HCT116 (cell line): ENCODE data around the gene TMEM132C. TPM values are rescaled to one million over a fixed set of nuclear protein-coding genes. Genes with fewer than 3 reads are reported as not detected.

Experiments used
- ATAC-seq: fragments of 200-7000 bp; cut with Tn5 transposase; 2 replicates; pipeline ENCODE4 v1.9.1; 2020; ENCODE audit warnings: mild to moderate bottlenecking, moderate library complexity
- BruUV-seq: library from RNA; stranded (reverse); fragments of 400-500 nt; replicated peaks from 2 replicates; lab custom pipeline; 2021; lab: Mats Ljungman, UMichigan
- CTCF ChIA-PET: fragments of 300-600 bp; sonication (Branson Sonifier 250); formaldehyde crosslinking; loops from one replicate; lab custom pipeline; 2021; ENCODE audit warnings: antibody characterized with exemption; lab: Charles Lee
- POLR2A ChIA-PET: fragments of 300-600, 350-600 bp; sonication (Branson Sonifier 250); formaldehyde crosslinking; loops from one replicate; lab custom pipeline; 2021; ENCODE audit warnings: antibody characterized with exemption; lab: Charles Lee
- RAD21 ChIA-PET, 2 experiments: fragments of 300-600 bp; sonication (Branson Sonifier 250); formaldehyde crosslinking; loops; one replicate each; lab custom pipeline; 2023; ENCODE audit warnings: low total read pairs in 2 of 2; ENCODE audit not compliant: uncharacterized antibody in 2 of 2, unreplicated experiment in 2 of 2, low non-redundant PET in 1 of 2; lab: Charles Lee
- DNase-seq: peaks from one replicate; pipeline ENCODE4 v3.0.0-alpha.2; 2010; ENCODE audit warnings: low read depth, low spot score
- H2AFZ ChIP-seq: fragments of 200-600 bp; shearing (Covaris generic), sonication (generic); 2 replicates; pipeline ENCODE4 v1.6.1; 2017; ENCODE audit warnings: low read depth, mixed run types, mixed read lengths, antibody characterized with exemption, low read length; ENCODE audit not compliant: poor library complexity, severe bottlenecking
- H3K27ac ChIP-seq: 2 replicates; pipeline ENCODE4 v1.5.1; 2012; ENCODE audit warnings: low read depth, low read length
- H3K27me3 ChIP-seq: fragments of 200-600 bp; sonication (generic); 2 replicates; pipeline ENCODE4 v1.6.1; 2016; ENCODE audit warnings: mixed run types, low read length, mixed read lengths; ENCODE audit not compliant: insufficient read depth
- H3K36me3 ChIP-seq, 2 experiments: fragments of 200-500 bp in 1 of 2; fragments of 200-600 bp in 1 of 2; sonication (Bioruptor generic) in 1 of 2; sonication (generic) in 1 of 2; 2 replicates each; pipeline versions ENCODE4 v1.5.1 to v1.6.1; 2014 to 2016; ENCODE audit warnings: low read length in 2 of 2, inconsistent platforms in 1 of 2, mixed read lengths in 1 of 2, mixed run types in 1 of 2; ENCODE audit not compliant: insufficient read depth in 2 of 2, control insufficient read depth in 1 of 2
- H3K4me1 ChIP-seq, 2 experiments: fragments of 200-600 bp in 1 of 2; sonication (generic) in 1 of 2; 2 replicates each; pipeline versions ENCODE4 v1.5.1 to v1.6.1; 2012 to 2017; ENCODE audit warnings: low read length in 2 of 2, inconsistent platforms in 1 of 2, mild to moderate bottlenecking in 1 of 2, mixed read lengths in 1 of 2, mixed run types in 1 of 2, moderate library complexity in 1 of 2; ENCODE audit not compliant: insufficient read depth in 2 of 2, control insufficient read depth in 1 of 2
- H3K4me2 ChIP-seq: fragments of 200-600 bp; sonication (generic); 2 replicates; pipeline ENCODE4 v1.6.1; 2017; ENCODE audit warnings: mixed run types, low read length, mixed read lengths
- H3K4me3 ChIP-seq, 2 experiments: fragments of 200-600 bp in 1 of 2; sonication (generic) in 1 of 2; replicated peaks in 1 of 2; 2 replicates each; pipeline ENCODE4 v1.5.1; 2011 to 2016; ENCODE audit warnings: low read length in 2 of 2, control low read depth in 1 of 2, low read depth in 1 of 2, mild to moderate bottlenecking in 1 of 2, mixed read lengths in 1 of 2, mixed run types in 1 of 2
- H3K79me2 ChIP-seq: fragments of 200-600 bp; sonication (generic); 2 replicates; pipeline ENCODE4 v1.6.1; 2017; ENCODE audit warnings: mild to moderate bottlenecking, mixed run types, low read length, moderate library complexity, mixed read lengths; ENCODE audit not compliant: insufficient read depth
- H3K9ac ChIP-seq: fragments of 200-600 bp; sonication (generic); 2 replicates; pipeline ENCODE4 v1.6.1; 2016; ENCODE audit warnings: low read length, mixed read lengths
- H3K9me2 ChIP-seq: fragments of 200-600 bp; sonication (generic), shearing (Covaris generic); 2 replicates; pipeline ENCODE4 v1.6.1; 2017; ENCODE audit warnings: mixed run types, mild to moderate bottlenecking, moderate library complexity; ENCODE audit not compliant: insufficient read depth
- H3K9me3 ChIP-seq, 2 experiments: fragments of 200-500 bp in 1 of 2; fragments of 200-600 bp in 1 of 2; sonication (Bioruptor generic) in 1 of 2; sonication (generic) in 1 of 2; 2 replicates each; pipeline ENCODE4 v1.6.1; 2014 to 2017; ENCODE audit warnings: low read length in 2 of 2, mixed read lengths in 2 of 2, inconsistent platforms in 1 of 2, low read depth in 1 of 2, mild to moderate bottlenecking in 1 of 2, mixed run types in 1 of 2, moderate library complexity in 1 of 2; ENCODE audit not compliant: control insufficient read depth in 1 of 2, insufficient read depth in 1 of 2
- H4K20me1 ChIP-seq: fragments of 200-600 bp; sonication (generic), shearing (Covaris generic); 2 replicates; pipeline ENCODE4 v1.6.1; 2017; ENCODE audit warnings: mixed run types, mild to moderate bottlenecking, moderate library complexity; ENCODE audit not compliant: insufficient read depth
- ELF1 ChIP-seq: IDR thresholded peaks from 2 replicates; pipeline ENCODE4 v1.6.1; 2012; ENCODE audit warnings: low read depth, borderline replicate concordance
- EZH2 ChIP-seq: fragments of 200-600 bp; sonication (generic); IDR thresholded peaks from 2 replicates; pipeline ENCODE4 v1.6.1; 2017; ENCODE audit warnings: antibody characterized with exemption, mixed run types
- EZH2phosphoT487 ChIP-seq: fragments of 200-600 bp; IDR thresholded peaks from 2 replicates; pipeline ENCODE4 v1.6.1; 2018; ENCODE audit warnings: antibody characterized with exemption, borderline replicate concordance
- FOSL1 ChIP-seq: IDR thresholded peaks from 2 replicates; pipeline ENCODE4 v1.6.1; 2012; ENCODE audit warnings: low read depth
- JUND ChIP-seq: IDR thresholded peaks from 2 replicates; pipeline ENCODE4 v1.6.1; 2012
- RAD21 ChIP-seq: IDR thresholded peaks from 2 replicates; pipeline ENCODE4 v1.6.1; 2012; ENCODE audit warnings: low read depth, mild to moderate bottlenecking
- SP1 ChIP-seq: IDR thresholded peaks from 2 replicates; pipeline ENCODE4 v1.6.1; 2012; ENCODE audit warnings: low read depth
- TCF7L2 ChIP-seq: IDR thresholded peaks from 2 replicates; pipeline ENCODE4 v1.7.0; 2011; ENCODE audit warnings: borderline replicate concordance, inconsistent platforms; ENCODE audit not compliant: insufficient read depth, insufficient read length; ENCODE audit errors: extremely low read depth
- intact Hi-C: fragments of 100-400 bp; cut with micrococcal nuclease; formaldehyde crosslinking; loops from 2 replicates; pipeline ENCODE4 v1.10.0; 2022
- total RNA-seq: library from RNA; stranded (reverse); gene quantifications from one replicate; pipeline ENCODE4 v1.2.1, GENCODE V29; 2021; ENCODE audit not compliant: unreplicated experiment
- TF ChIP-seq, protein P1 (sequence below): IDR thresholded peaks from 2 replicates; pipeline ENCODE4 v1.6.1; 2012; ENCODE audit warnings: low read depth
- TF ChIP-seq, protein P2 (sequence below), 3 experiments: fragments of 200-600 bp in 1 of 3; sonication (generic) in 1 of 3; IDR thresholded peaks in 2 of 3; conservative IDR thresholded peaks in 1 of 3; 2 replicates each; pipeline ENCODE4 v1.5.1; 2012 to 2017; ENCODE audit warnings: low read depth in 2 of 3, low read length in 2 of 3, antibody characterized with exemption in 1 of 3, borderline replicate concordance in 1 of 3, control low read depth in 1 of 3, mild to moderate bottlenecking in 1 of 3, mixed read lengths in 1 of 3, mixed run types in 1 of 3, moderate library complexity in 1 of 3; ENCODE audit not compliant: insufficient read depth in 1 of 3

TMEM132C gene
- total RNA-seq, 1 experiment from 2014 or later, result not detected

DNA sequence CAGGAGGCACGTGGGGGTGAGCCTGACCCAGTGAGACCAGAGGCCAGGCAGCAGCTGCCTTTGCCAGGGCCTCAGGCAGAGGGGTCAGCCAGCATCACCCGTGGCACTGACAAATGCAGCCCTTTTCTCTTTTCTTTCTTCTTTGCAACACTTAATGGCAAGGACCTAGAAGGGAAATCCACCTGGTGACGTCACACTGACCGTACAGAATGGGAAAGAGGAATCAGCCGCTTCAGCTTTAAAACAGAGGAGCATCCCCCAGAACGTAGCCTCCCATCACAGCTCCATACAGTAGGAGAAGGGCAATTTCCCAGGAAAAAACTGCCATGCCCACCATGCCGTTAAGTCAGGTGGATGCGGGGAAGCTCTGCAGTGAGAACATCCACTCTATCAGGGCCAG, 328.6 kb downstream of the TMEM132C start:
- intact Hi-C loops, result no loop called here
- Histone ChIP-seq H3K9me2 (no peaks in the 10 kb centered on the region), H3K4me1 (no peaks in the 10 kb centered on the region), H3K4me3 (no peak overlapping the region), H3K27me3 (no peaks in the 10 kb centered on the region), H3K9ac (no peak overlapping the region), H3K36me3 (no peaks in the 10 kb centered on the region), H3K27ac (no peak overlapping the region), H4K20me1 (no peaks in the 10 kb centered on the region), H3K4me2 (no peak overlapping the region), H2AFZ (no peak overlapping the region), H3K9me3 (peaks cover 0 to 13% of the 10 kb centered on the region in 2 experiments; a peak in 2 of 4 replicates), H3K79me2 (no peaks in the 10 kb centered on the region)
- no peak for DNase-seq
- ChIA-PET RAD21 (no interaction called here), POLR2A (no interaction called here), CTCF (no interaction called here)
- TF ChIP-seq FOSL1, result no peak
- ATAC-seq, result no peak
- BruUV-seq, result no TSS peak

DNA sequence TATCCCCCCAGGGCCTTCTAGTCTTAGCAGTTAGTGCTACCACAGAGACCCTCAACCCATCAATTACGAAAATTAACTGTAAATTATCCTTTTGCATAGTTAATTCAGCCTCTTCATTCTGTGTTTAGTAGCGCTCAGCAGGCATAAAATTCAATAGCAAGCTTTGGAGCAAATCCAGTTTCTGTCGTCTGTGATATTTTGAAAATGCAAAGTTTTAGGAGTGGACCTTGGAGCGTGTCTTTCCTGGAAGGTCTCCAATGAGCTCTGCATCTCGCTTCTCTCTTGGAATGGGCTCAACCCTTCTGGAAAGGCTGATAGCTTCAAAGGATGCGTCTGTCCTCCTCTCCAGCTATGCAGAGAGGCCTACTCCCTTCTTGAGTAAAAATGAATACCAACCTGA, 333.9 kb downstream of the TMEM132C start:
- Histone ChIP-seq H3K36me3 (no peaks in the 10 kb centered on the region), H3K4me3 (no peak overlapping the region), H3K27me3 (no peaks in the 10 kb centered on the region), H4K20me1 (no peaks in the 10 kb centered on the region), H3K4me2 (no peak overlapping the region), H3K27ac (no peak overlapping the region), H3K9me3 (peaks cover 3 to 28% of the 10 kb centered on the region in 2 experiments; a peak in 2 of 4 replicates), H3K9me2 (no peaks in the 10 kb centered on the region), H2AFZ (no peak overlapping the region)
- CTCF ChIA-PET, result no interaction called here
- ATAC-seq, result no peak
- TF ChIP-seq RAD21 (no peak), EZH2 (no peak), ELF1 (no peak), JUND (no peak), SP1 (no peak), EZH2phosphoT487 (no peak), TCF7L2 (no peak)
- TF ChIP-seq, protein P1, sequence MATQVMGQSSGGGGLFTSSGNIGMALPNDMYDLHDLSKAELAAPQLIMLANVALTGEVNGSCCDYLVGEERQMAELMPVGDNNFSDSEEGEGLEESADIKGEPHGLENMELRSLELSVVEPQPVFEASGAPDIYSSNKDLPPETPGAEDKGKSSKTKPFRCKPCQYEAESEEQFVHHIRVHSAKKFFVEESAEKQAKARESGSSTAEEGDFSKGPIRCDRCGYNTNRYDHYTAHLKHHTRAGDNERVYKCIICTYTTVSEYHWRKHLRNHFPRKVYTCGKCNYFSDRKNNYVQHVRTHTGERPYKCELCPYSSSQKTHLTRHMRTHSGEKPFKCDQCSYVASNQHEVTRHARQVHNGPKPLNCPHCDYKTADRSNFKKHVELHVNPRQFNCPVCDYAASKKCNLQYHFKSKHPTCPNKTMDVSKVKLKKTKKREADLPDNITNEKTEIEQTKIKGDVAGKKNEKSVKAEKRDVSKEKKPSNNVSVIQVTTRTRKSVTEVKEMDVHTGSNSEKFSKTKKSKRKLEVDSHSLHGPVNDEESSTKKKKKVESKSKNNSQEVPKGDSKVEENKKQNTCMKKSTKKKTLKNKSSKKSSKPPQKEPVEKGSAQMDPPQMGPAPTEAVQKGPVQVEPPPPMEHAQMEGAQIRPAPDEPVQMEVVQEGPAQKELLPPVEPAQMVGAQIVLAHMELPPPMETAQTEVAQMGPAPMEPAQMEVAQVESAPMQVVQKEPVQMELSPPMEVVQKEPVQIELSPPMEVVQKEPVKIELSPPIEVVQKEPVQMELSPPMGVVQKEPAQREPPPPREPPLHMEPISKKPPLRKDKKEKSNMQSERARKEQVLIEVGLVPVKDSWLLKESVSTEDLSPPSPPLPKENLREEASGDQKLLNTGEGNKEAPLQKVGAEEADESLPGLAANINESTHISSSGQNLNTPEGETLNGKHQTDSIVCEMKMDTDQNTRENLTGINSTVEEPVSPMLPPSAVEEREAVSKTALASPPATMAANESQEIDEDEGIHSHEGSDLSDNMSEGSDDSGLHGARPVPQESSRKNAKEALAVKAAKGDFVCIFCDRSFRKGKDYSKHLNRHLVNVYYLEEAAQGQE, result no peak
- TF ChIP-seq, protein P2, sequence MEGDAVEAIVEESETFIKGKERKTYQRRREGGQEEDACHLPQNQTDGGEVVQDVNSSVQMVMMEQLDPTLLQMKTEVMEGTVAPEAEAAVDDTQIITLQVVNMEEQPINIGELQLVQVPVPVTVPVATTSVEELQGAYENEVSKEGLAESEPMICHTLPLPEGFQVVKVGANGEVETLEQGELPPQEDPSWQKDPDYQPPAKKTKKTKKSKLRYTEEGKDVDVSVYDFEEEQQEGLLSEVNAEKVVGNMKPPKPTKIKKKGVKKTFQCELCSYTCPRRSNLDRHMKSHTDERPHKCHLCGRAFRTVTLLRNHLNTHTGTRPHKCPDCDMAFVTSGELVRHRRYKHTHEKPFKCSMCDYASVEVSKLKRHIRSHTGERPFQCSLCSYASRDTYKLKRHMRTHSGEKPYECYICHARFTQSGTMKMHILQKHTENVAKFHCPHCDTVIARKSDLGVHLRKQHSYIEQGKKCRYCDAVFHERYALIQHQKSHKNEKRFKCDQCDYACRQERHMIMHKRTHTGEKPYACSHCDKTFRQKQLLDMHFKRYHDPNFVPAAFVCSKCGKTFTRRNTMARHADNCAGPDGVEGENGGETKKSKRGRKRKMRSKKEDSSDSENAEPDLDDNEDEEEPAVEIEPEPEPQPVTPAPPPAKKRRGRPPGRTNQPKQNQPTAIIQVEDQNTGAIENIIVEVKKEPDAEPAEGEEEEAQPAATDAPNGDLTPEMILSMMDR (IDR thresholded peaks at IDR 0.05 in 2 of 3, conservative IDR thresholded peaks at IDR 0.05 in 1 of 3; ENCODE audit: borderline replicate concordance in 1 of 3, insufficient read depth in 1 of 3, low read depth in 2 of 3, low read length in 2 of 3), result no peak
- TF ChIP-seq, all 23 proteins: peak for 0
- Histone ChIP-seq H3K9ac (no peak overlapping the region), H3K4me1 (no peaks in the 10 kb centered on the region), H3K79me2 (no peaks in the 10 kb centered on the region)
- POLR2A ChIA-PET, result no interaction called here
- no peak for DNase-seq
- no TSS peak for BruUV-seq
- RAD21 ChIA-PET, result no interaction called here
- intact Hi-C loops, result no loop called here
